ENCODE measurements around the gene GSDMA. TPM values are rescaled to one million over a fixed set of nuclear protein-coding genes. Genes with fewer than 3 reads are reported as not detected.

GSDMA gene
- polyA plus RNA-seq, 6 donors from 2014 or later, result 0.19 to 0.21 TPM; not detected in 4

DNA sequence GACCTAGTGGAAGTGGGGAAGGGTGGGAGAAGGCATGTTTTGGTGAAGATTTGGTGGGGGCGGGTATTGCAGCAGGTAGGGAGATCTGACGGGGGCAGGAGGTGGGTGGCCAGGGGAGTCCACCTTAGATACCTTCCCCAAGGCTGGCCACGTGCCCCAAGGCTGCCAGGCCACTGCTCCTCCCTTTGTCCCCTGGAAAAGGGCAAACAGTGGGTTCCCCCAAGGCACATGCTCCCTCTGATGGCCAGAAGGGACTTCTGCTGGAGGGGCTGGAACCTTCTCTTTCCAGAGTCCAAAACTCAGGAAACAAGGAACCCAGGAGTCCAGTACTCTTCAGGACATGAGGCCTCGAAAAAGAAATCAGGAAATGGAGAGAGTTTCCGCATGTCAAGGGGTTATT lies 11.6 kb downstream of the GSDMA start:
- ATAC-seq (ENCODE audit: low read depth in 2 of 2) (no peak), DNase-seq (no peak)
- H3K27me3 Mint-ChIP-seq, result peaks cover 32 to 41% (median 33%) of the 10 kb centered on the region in 3 donors
- no peaks in the 10 kb centered on the region for H3K9me3 Mint-ChIP-seq
- H3K4me1 Mint-ChIP-seq, result peaks cover 6 to 20% (median 7%) of the 10 kb centered on the region in 3 donors
- peak overlapping the region in 2 of 6 donors; percentile 53 to 74 for H3K27ac Mint-ChIP-seq
- no peak overlapping the region for H3K4me3 Mint-ChIP-seq
- H3K36me3 Mint-ChIP-seq, result no peaks in the 10 kb centered on the region

DNA sequence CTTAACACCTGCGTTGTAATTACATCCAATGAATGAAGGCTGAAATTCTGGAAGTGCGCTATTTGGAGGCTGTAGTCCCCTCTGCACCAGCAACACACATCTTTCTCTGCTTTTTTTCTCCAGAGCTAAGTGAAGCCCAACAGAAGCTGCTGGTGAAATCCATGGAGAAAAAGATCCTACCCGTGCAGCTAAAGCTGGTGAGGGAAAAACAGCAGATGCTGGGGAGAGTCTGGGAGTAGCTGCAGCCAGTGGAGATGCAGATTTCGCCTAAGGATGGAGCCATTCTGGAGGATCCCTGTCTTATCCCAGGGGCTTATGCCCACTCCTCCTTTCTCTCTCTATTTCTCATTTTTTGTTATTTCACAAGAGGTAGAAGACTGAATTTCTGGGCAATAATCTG lies 13.0 kb downstream of the GSDMA start:
- H3K9me3 Mint-ChIP-seq, result no peaks in the 10 kb centered on the region
- peaks cover 15 to 30% (median 19%) of the 10 kb centered on the region in 3 donors for H3K4me1 Mint-ChIP-seq
- ATAC-seq (ENCODE audit: low read depth in 2 of 2) (no peak), DNase-seq (no peak)
- no peak overlapping the region for H3K27ac Mint-ChIP-seq
- H3K4me3 Mint-ChIP-seq, result no peak overlapping the region
- H3K27me3 Mint-ChIP-seq, result peaks cover 19 to 27% (median 24%) of the 10 kb centered on the region in 3 donors
- no peaks in the 10 kb centered on the region for H3K36me3 Mint-ChIP-seq

DNA sequence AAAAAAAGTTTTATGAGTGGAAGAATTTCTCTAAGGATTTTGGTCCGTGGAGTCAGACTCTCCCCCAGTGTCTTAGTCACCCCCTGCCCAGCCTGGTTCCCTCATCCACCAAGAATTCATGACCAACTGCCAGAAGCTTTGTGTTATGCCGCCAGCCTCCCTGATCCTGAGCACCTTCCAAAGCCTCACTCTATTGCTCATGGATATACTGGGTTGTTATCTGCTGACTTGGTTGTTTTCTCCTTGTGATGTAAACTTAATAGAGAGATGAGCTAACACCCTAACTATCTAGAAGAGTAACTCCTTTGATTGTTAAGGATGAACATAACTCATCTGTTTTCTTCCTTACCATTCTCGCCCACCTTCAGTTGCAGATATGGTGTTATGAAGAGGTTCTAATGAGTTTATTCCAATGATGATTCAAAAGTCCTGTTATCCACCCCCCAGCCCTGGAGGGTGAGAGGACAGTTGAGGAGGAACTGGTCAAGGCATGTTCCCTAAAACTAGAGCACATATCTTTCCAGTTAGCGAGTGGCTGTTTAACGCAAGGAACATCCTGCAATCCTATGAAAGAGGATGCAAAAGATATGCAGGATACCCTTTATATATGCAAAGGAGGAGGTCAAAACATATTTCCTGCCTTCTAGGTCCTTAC lies 16.3 kb downstream of the GSDMA start:
- DNase-seq (no peak), ATAC-seq (ENCODE audit: low read depth in 2 of 2) (no peak)
- Mint-ChIP-seq H3K4me1 (peaks cover 26 to 37% (median 33%) of the 10 kb centered on the region in 3 donors), H3K9me3 (no peaks in the 10 kb centered on the region), H3K27me3 (peaks cover 1 to 8% (median 4%) of the 10 kb centered on the region in 3 donors), H3K36me3 (no peaks in the 10 kb centered on the region), H3K27ac (peak overlapping the region in 5 of 6 donors; percentile 88 to 99 (median 98)), H3K4me3 (peak overlapping the region in 7 of 8 donors; percentile 13 to 98 (median 96))

DNA sequence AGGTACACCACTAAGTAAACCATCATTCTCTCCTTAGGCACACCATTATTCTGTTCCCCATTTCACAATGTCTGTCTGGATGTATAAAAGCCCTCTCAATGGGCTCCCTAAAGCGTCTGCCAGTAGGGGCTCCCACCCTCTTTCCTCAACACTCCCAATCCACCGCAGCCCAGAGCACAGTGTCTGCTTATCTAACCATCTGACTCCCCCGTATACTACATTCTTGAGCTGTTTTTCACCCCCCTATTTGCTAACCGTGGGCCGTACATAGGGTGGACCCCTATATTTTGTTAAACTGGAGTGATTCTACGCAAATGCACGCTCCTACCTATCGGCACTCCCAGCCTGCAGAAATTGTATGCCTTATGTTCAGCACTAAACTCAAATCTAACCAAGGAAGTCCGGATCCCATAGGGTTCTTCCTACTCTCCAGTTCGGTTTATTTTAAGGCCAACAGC lies 17.1 kb downstream of the GSDMA start:
- peaks cover 0 to 4% (median 0%) of the 10 kb centered on the region in 3 donors for H3K27me3 Mint-ChIP-seq
- DNase-seq (no peak), ATAC-seq (ENCODE audit: low read depth in 2 of 2) (peak; percentile 20 to 22)
- H3K4me3 Mint-ChIP-seq, result peak overlapping the region; percentile 94 to 98 (median 96)
- no peaks in the 10 kb centered on the region for H3K9me3 Mint-ChIP-seq
- H3K4me1 Mint-ChIP-seq, result peaks cover 31 to 37% (median 33%) of the 10 kb centered on the region in 3 donors
- H3K27ac Mint-ChIP-seq, result peak overlapping the region; percentile 95 to 99 (median 98)
- no peaks in the 10 kb centered on the region for H3K36me3 Mint-ChIP-seq

DNA sequence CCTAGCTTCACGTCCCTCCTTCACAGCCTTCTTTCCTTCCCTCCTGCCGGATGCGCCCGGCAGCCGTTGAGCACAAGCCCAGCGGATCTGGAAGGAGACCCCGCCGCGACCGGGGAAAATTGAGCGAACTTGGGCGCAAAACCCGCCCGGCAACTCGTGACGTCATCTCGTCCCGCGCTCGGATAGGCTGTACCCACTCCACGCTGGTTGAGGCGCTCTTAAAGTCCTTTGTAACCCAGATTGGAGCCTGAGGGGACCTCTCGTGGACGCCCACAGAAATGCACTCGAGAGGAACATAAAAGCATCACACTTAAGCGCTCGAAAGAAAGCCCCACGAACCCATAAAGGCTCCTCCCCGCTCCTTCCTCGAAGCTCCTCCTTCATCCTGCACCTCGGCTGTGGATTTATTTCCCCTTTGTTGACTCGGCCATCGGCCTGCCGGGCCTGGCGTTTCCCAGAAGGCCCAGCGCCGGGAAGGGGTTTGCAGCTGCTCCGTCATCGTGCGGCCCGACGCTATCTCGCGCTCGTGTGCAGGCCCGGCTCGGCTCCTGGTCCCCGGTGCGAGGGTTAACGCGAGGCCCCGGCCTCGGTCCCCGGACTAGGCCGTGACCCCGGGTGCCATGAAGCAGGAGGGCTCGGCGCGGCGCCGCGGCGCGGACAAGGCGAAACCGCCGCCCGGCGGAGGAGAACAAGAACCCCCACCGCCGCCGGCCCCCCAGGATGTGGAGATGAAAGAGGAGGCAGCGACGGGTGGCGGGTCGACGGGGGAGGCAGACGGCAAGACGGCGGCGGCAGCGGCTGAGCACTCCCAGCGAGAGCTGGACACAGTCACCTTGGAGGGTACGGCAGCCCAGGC lies 17.8 kb downstream of the GSDMA start, which contains the start of gene PSMD3:
PSMD3 (plus strand) TSS at position 457 of the 856 bp plus-strand sequence; CDS start at position 621, 164 bp downstream.
- H3K27me3 Mint-ChIP-seq, result peaks cover 0 to 3% (median 0%) of the 10 kb centered on the region in 3 donors
- peak within 1 kb of the TSS; percentile 95 to 99 (median 98) for H3K27ac Mint-ChIP-seq
- H3K4me1 Mint-ChIP-seq, result peaks cover 31 to 37% (median 33%) of the 10 kb centered on the region in 3 donors
- no peaks in the 10 kb centered on the region for H3K9me3 Mint-ChIP-seq
- H3K36me3 Mint-ChIP-seq, result peaks cover under 1 to 3% of the 10 kb centered on the region in 2 donors
- H3K4me3 Mint-ChIP-seq, result peak within 1 kb of the TSS; percentile 94 to 98 (median 96)
- peak; percentile 88 for ATAC-seq (ENCODE audit: low read depth in 2 of 2)
- DNase-seq, result peak; percentile 99

DNA sequence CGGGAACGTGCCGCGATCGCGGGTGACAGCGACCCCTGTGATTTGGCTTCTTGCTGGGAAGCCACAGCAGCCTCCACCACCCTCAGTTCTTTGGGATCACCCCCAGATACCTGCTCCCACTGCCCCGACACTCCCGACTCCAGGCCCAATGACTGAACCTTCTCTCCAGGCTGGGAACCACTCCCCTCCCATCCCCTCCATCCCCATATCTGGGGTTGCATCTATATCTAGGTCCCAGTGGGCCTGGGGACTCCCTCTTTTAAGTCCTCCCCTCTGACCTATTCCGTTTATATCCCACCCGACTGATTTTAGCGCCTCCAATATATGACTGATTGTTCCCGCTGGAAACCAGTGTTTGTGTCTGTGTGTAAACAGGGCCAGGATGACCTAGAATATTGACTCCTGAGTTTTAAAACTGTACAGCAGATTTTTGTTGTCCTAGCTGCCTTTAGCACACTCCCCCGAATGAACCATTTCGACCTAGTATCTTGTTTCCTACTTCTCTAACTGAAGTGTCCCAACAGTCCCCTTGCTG lies 18.5 kb downstream of the GSDMA start:
- H3K4me3 Mint-ChIP-seq, result peak overlapping the region; percentile 94 to 98 (median 96)
- DNase-seq (no peak), ATAC-seq (ENCODE audit: low read depth in 2 of 2) (no peak)
- peak overlapping the region; percentile 93 to 99 (median 97) for H3K27ac Mint-ChIP-seq
- no peaks in the 10 kb centered on the region for H3K9me3 Mint-ChIP-seq
- H3K36me3 Mint-ChIP-seq, result peaks cover 7 to 8% of the 10 kb centered on the region in 2 donors
- no peaks in the 10 kb centered on the region for H3K27me3 Mint-ChIP-seq
- peaks cover 31 to 38% (median 37%) of the 10 kb centered on the region in 3 donors for H3K4me1 Mint-ChIP-seq

DNA sequence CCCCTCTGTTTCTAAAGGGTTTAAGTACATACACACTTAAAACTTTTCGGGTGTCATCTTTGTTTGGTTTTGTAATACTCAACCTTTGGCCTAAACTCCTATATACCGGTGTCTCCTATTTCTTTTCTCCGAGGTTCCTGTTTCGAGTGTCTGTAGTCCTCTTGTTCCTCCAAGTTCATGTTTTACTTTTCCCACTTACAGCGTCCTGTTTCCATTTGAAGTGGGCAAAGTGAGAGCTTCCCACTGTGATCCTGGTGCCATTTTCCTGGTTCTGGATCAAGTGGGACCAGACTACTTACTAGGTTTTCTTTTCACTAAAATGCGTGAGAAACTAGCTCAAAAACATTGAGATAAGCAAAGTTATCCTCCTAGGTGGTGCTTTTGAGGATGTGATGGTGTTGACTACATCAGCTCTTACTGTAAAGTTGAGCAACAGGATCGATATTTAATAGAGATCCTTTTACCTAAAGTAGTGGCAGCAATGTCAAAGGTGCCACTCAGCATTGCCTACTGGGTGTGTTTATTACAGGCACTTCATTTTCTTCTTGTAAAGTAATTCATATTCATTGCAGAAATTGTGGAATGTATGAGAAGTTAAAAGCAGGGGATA lies 19.1 kb downstream of the GSDMA start:
- Mint-ChIP-seq H3K36me3 (peaks cover 11 to 12% of the 10 kb centered on the region in 2 donors), H3K4me3 (peak overlapping the region; percentile 94 to 98 (median 96)), H3K4me1 (peaks cover 31 to 40% (median 40%) of the 10 kb centered on the region in 3 donors), H3K27ac (peak overlapping the region; percentile 93 to 99 (median 97)), H3K9me3 (no peaks in the 10 kb centered on the region), H3K27me3 (no peaks in the 10 kb centered on the region)
- DNase-seq (no peak), ATAC-seq (ENCODE audit: low read depth in 2 of 2) (no peak)

DNA sequence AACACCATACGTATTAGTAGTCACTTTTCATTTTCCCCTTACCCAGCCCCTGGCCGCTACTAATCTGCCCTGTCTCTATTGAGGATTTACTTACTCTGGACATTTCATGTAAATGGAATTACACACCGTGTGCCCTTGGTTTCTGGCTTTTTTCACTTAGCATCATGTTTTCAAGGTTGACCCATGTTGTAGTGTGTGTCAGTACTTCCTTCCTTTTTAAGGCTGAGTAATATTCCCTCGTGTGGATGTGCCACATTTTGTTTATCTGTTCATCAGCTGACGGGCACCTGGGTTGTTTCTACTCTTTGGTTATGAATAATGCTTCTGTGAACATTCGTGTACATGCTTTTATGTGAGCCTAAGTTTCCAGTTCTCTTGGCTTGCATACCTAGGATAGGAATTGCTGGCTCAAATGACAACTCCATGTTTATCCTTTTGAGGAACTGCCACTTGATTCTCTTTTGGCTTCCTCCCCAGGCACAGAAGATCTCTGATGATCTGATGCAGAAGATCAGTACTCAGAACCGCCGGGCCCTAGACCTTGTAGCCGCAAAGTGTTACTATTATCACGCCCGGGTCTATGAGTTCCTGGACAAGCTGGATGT lies 25.5 kb downstream of the GSDMA start:
- H3K27me3 Mint-ChIP-seq, result no peaks in the 10 kb centered on the region
- no peak overlapping the region for H3K27ac Mint-ChIP-seq
- H3K4me1 Mint-ChIP-seq, result peaks cover 7 to 15% (median 9%) of the 10 kb centered on the region in 3 donors
- peaks cover 40 to 42% of the 10 kb centered on the region in 2 donors for H3K36me3 Mint-ChIP-seq
- H3K4me3 Mint-ChIP-seq, result no peak overlapping the region
- no peak for DNase-seq
- ATAC-seq (ENCODE audit: low read depth in 2 of 2), result no peak
- no peaks in the 10 kb centered on the region for H3K9me3 Mint-ChIP-seq

DNA sequence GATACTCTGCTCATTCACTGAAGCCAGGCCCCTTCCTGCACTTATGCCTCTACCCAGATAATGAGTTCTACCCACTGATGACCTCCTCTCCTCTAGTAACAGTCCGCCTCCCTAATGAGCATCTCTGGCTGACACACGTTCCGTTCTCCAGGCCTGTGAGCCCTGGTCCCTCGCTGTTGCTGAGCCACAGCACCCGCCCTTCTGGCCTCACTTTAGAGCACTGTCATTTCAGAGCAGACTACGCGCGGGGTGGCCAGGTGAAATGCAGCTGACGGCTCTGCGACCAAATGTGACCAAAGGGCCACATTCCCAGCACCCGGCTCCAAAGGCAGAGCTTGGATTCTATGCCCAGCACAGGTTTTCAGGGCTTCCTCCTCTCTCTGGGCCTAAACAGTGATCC lies 31.6 kb downstream of the GSDMA start:
- Mint-ChIP-seq H3K36me3 (peaks cover 32 to 42% of the 10 kb centered on the region in 2 donors), H3K4me1 (peaks cover 0 to 15% (median 0%) of the 10 kb centered on the region in 3 donors), H3K27ac (peak overlapping the region in 3 of 6 donors; percentile 44 to 80 (median 50)), H3K27me3 (no peaks in the 10 kb centered on the region), H3K9me3 (no peaks in the 10 kb centered on the region), H3K4me3 (no peak overlapping the region)
- DNase-seq (no peak), ATAC-seq (ENCODE audit: low read depth in 2 of 2) (no peak)

DNA sequence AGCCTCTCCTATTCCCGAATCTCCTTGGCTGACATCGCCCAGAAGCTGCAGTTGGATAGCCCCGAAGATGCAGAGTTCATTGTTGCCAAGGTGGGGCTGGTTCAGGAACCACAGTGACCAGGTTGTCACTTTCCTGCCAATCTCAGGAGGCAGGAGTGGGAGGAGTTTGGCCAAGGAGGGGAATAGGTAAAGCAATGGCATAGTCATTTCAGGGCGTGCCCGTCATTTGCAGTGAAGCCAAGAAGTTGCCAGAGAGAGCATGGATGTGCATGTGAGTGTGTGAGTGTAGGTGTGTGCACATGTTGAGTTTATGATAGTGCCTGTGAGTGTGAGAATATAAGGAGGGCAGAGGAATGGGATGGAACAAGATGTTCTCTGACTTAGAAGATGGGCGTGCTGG lies 32.6 kb downstream of the GSDMA start:
- Mint-ChIP-seq H3K4me3 (no peak overlapping the region), H3K27ac (peak overlapping the region in 2 of 6 donors; percentile 26 to 39), H3K27me3 (no peaks in the 10 kb centered on the region), H3K9me3 (no peaks in the 10 kb centered on the region), H3K36me3 (peaks cover 30 to 37% of the 10 kb centered on the region in 2 donors), H3K4me1 (peaks cover 0 to 15% (median 0%) of the 10 kb centered on the region in 3 donors)
- DNase-seq, result no peak
- no peak for ATAC-seq (ENCODE audit: low read depth in 2 of 2)

DNA sequence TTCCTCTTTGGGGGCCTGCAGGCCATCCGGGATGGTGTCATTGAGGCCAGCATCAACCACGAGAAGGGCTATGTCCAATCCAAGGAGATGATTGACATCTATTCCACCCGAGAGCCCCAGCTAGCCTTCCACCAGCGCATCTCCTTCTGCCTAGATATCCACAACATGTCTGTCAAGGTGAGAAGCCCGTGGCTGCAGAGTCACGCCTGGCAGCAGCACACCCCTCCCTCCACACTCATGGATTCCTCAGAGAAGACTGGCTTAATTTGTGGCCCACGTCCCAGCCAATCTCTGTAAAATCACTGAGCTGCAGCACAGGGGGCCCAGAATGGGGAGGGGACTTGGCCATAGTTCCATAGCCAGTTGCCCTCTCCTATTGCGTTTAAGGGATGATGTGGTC lies 33.4 kb downstream of the GSDMA start:
- Mint-ChIP-seq H3K4me3 (no peak overlapping the region), H3K27me3 (no peaks in the 10 kb centered on the region), H3K27ac (no peak overlapping the region), H3K9me3 (no peaks in the 10 kb centered on the region), H3K36me3 (peaks cover 30 to 37% of the 10 kb centered on the region in 2 donors), H3K4me1 (peaks cover 0 to 15% (median 0%) of the 10 kb centered on the region in 3 donors)
- ATAC-seq (ENCODE audit: low read depth in 2 of 2) (no peak), DNase-seq (no peak)

DNA sequence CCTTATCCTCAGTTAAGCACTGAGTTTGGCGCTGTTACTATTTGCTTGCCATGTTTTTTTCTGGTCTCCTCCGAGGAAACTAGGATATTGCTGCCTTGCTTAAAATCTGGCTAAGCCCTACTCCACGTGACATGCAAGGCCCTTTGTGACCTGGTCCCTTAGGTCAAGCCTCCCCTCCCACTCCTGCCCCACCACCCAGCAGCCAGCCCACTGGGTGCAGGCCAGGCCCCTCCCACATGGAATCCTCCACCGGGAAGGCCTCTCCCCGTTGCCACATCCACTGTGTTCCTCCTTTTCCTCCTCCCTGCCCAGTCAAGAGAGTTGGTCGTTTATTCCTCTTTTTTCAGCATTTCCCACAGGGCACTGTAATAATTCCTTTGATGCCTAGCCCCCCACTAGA lies 34.0 kb downstream of the GSDMA start:
- H3K27me3 Mint-ChIP-seq, result no peaks in the 10 kb centered on the region
- peak overlapping the region in 1 of 6 donors; percentile 82 for H3K27ac Mint-ChIP-seq
- H3K4me3 Mint-ChIP-seq, result peak overlapping the region in 1 of 8 donors; percentile 42
- DNase-seq (no peak), ATAC-seq (ENCODE audit: low read depth in 2 of 2) (no peak)
- H3K4me1 Mint-ChIP-seq, result peaks cover 0 to 15% (median 0%) of the 10 kb centered on the region in 3 donors
- peaks cover 30 to 37% of the 10 kb centered on the region in 2 donors for H3K36me3 Mint-ChIP-seq
- no peaks in the 10 kb centered on the region for H3K9me3 Mint-ChIP-seq
